SK-N-SH (cell line): ENCODE results near the gene WNT1. TPM values are rescaled to one million over a fixed set of nuclear protein-coding genes. Genes with fewer than 3 reads are reported as not detected.

Source experiments
- CTCF ChIA-PET: fragments of 300-600, 350-600 bp; formaldehyde crosslinking; extraction: SDS; loops from one replicate; lab custom pipeline; 2021; lab: Yijun Ruan, JAX
- POLR2A ChIA-PET: fragments of 350-600 bp; sonication (Branson Sonifier 250); formaldehyde crosslinking; extraction: SDS; loops from one replicate; lab custom pipeline; 2020; ENCODE audit warnings: antibody characterized with exemption, inconsistent platforms; lab: Yijun Ruan, JAX
- DNase-seq: peaks from one replicate; pipeline ENCODE4 v3.0.0; 2012
- H2AFZ ChIP-seq: fragments of 200-600 bp; sonication (generic); 2 replicates; pipeline ENCODE4 v1.8.1; 2016; ENCODE audit warnings: antibody characterized with exemption, mild to moderate bottlenecking, low read depth
- H3F3A ChIP-seq: fragments of 200-600 bp; sonication (generic); replicated peaks from 2 replicates; pipeline ENCODE3; 2016; ENCODE audit warnings: antibody characterized with exemption, mild to moderate bottlenecking; ENCODE audit not compliant: insufficient read depth
- H3K27ac ChIP-seq, 2 experiments: fragments of 200-500 bp in 1 of 2; fragments of 200-600 bp in 1 of 2; sonication (Bioruptor generic) in 1 of 2; sonication (generic), shearing (Covaris generic) in 1 of 2; 2 replicates each; pipeline versions ENCODE4 v1.5.1 to v1.6.1; 2014 to 2016; ENCODE audit warnings: low read depth in 2 of 2, inconsistent platforms in 1 of 2, low read length in 1 of 2, mild to moderate bottlenecking in 1 of 2, mixed read lengths in 1 of 2
- H3K27me3 ChIP-seq: fragments of 200-600 bp; sonication (generic), shearing (Covaris generic); 2 replicates; pipeline ENCODE4 v1.6.1; 2016; ENCODE audit warnings: mixed run types; ENCODE audit not compliant: insufficient read depth
- H3K36me3 ChIP-seq, 2 experiments: fragments of 200-500 bp in 1 of 2; fragments of 200-600 bp in 1 of 2; sonication (Bioruptor generic) in 1 of 2; sonication (generic) in 1 of 2; replicated peaks in 1 of 2; 2 replicates each; pipeline versions ENCODE3 to v1.5.1; 2014 to 2016; ENCODE audit warnings: low read length in 1 of 2, mild to moderate bottlenecking in 1 of 2; ENCODE audit not compliant: insufficient read depth in 2 of 2, control insufficient read depth in 1 of 2
- H3K4me1 ChIP-seq, 2 experiments: fragments of 200-500 bp in 1 of 2; fragments of 200-600 bp in 1 of 2; sonication (Bioruptor generic) in 1 of 2; sonication (generic), shearing (Covaris generic) in 1 of 2; 2 replicates each; pipeline versions ENCODE4 v1.5.1 to v1.6.1; 2014 to 2016; ENCODE audit warnings: low read depth in 1 of 2, low read length in 1 of 2, mixed run types in 1 of 2; ENCODE audit not compliant: insufficient read depth in 2 of 2, control insufficient read depth in 1 of 2
- H3K4me2 ChIP-seq: fragments of 200-600 bp; sonication (generic), shearing (Covaris generic); 2 replicates; pipeline ENCODE4 v1.6.1; 2017; ENCODE audit warnings: mixed run types
- H3K4me3 ChIP-seq, 2 experiments: fragments of 200-500 bp in 1 of 2; fragments of 200-600 bp in 1 of 2; sonication (Bioruptor generic) in 1 of 2; sonication (generic), shearing (Covaris generic) in 1 of 2; 2 replicates each; pipeline versions ENCODE4 v1.5.1 to v1.8.1; 2014 to 2016; ENCODE audit warnings: low read depth in 2 of 2, inconsistent platforms in 1 of 2, low read length in 1 of 2, mild to moderate bottlenecking in 1 of 2, mixed read lengths in 1 of 2, moderate library complexity in 1 of 2
- H3K79me2 ChIP-seq: fragments of 200-600 bp; sonication (generic); 2 replicates; pipeline ENCODE4 v1.8.1; 2017; ENCODE audit warnings: mild to moderate bottlenecking; ENCODE audit not compliant: insufficient read depth
- H3K9ac ChIP-seq: fragments of 200-600 bp; sonication (generic); 2 replicates; pipeline ENCODE4 v1.6.1; 2017; ENCODE audit warnings: mixed run types
- H3K9me2 ChIP-seq: fragments of 200-600 bp; sonication (generic); 2 replicates; pipeline ENCODE4 v1.6.1; 2017; ENCODE audit warnings: mixed run types
- H3K9me3 ChIP-seq: fragments of 200-600 bp; sonication (generic); 2 replicates; pipeline ENCODE4 v1.6.1; 2017; ENCODE audit warnings: mixed run types, mild to moderate bottlenecking, moderate library complexity
- H4K20me1 ChIP-seq: fragments of 200-600 bp; sonication (generic); 2 replicates; pipeline ENCODE4 v1.6.1; 2017; ENCODE audit warnings: mild to moderate bottlenecking, mixed run types; ENCODE audit not compliant: insufficient read depth
- CHD2 ChIP-seq: fragments of 150-350 bp; IDR thresholded peaks from 2 replicates; pipeline ENCODE4 v1.6.1; 2018; ENCODE audit warnings: low read length; ENCODE audit not compliant: partially characterized antibody
- EZH2phosphoT487 ChIP-seq: fragments of 200-600 bp; sonication (generic); IDR thresholded peaks from 2 replicates; pipeline ENCODE4 v1.6.1; 2017; ENCODE audit warnings: low read depth, mixed run types, mild to moderate bottlenecking, antibody characterized with exemption, moderate library complexity, borderline replicate concordance
- FOSL2 ChIP-seq: IDR thresholded peaks from 2 replicates; pipeline ENCODE4 v1.4.0; 2012; ENCODE audit warnings: low read depth, mild to moderate bottlenecking, moderate library complexity, borderline replicate concordance
- GABPA ChIP-seq: IDR thresholded peaks from 2 replicates; pipeline ENCODE4 v1.4.0; 2012; ENCODE audit warnings: low read depth, mild to moderate bottlenecking
- GATA2 ChIP-seq: sonication (generic); formaldehyde crosslinking; IDR thresholded peaks from 2 replicates; pipeline ENCODE4 v1.5.0; 2020; ENCODE audit warnings: mild to moderate bottlenecking, missing genetic modification reagents
- JUND ChIP-seq: IDR thresholded peaks from 2 replicates; pipeline ENCODE4 v1.4.0; 2012
- MXI1 ChIP-seq: IDR thresholded peaks from 2 replicates; pipeline ENCODE4 v1.6.1; 2012; ENCODE audit warnings: mild to moderate bottlenecking, low read depth, low read length, improper control_type of control experiment
- NRF1 ChIP-seq: IDR thresholded peaks from 2 replicates; pipeline ENCODE4 v1.6.1; 2012; ENCODE audit warnings: low read depth, mild to moderate bottlenecking, low read length
- POLR2AphosphoS5 ChIP-seq: IDR thresholded peaks from 2 replicates; pipeline ENCODE4 v1.6.1; 2012; ENCODE audit warnings: low read depth, low read length
- RCOR1 ChIP-seq: fragments of 150-350 bp; IDR thresholded peaks from 2 replicates; pipeline ENCODE4 v1.6.1; 2017; ENCODE audit warnings: antibody characterized with exemption, low read length
- TCF12 ChIP-seq: IDR thresholded peaks from 2 replicates; pipeline ENCODE4 v1.4.0; 2012
- YY1 ChIP-seq: IDR thresholded peaks from 2 replicates; pipeline ENCODE4 v1.4.0; 2012; ENCODE audit warnings: low read depth, mild to moderate bottlenecking
- whole genome bisulfite sequencing: methylation state at CpG from one replicate; pipeline ENCODE4 v1.1.6; 2017; ENCODE audit warnings: low lambda C conversion rate; 5-methylcytosine and 5-hydroxymethylcytosine counted together
- polyA plus RNA-seq, 3 experiments: library from polyadenylated mRNA; depleted of rRNA; stranded (reverse); fragments of >200 nt; gene quantifications; 2 replicates each; pipeline ENCODE4 v1.2.3, GENCODE V29; 2012
- TF ChIP-seq, protein P1 (sequence below): IDR thresholded peaks from 2 replicates; pipeline ENCODE4; 2012
- TF ChIP-seq, protein P2 (sequence below): IDR thresholded peaks from 2 replicates; pipeline ENCODE4 v1.4.0; 2012; ENCODE audit warnings: low read depth, borderline replicate concordance
- TF ChIP-seq, protein P3 (sequence below): IDR thresholded peaks from 2 replicates; pipeline ENCODE4 v1.4.0; 2012; ENCODE audit warnings: low read depth, borderline replicate concordance
- TF ChIP-seq, protein P4 (sequence below): fragments of 150-350 bp; IDR thresholded peaks from 2 replicates; pipeline ENCODE4 v1.6.1; 2017; ENCODE audit warnings: antibody characterized with exemption, low read length, low read depth, borderline replicate concordance
- TF ChIP-seq, protein P5 (sequence below): IDR thresholded peaks from 2 replicates; pipeline ENCODE4 v1.4.0; 2012; ENCODE audit warnings: low read depth
- TF ChIP-seq, protein P6 (sequence below): IDR thresholded peaks from 2 replicates; pipeline ENCODE4 v1.6.1; 2012; ENCODE audit warnings: mild to moderate bottlenecking, low read depth, low read length, moderate library complexity

Gene WNT1
- polyA plus RNA-seq, 1 of the 3 experiments (the other 2 are of a cell fraction) = not detected

DNA sequence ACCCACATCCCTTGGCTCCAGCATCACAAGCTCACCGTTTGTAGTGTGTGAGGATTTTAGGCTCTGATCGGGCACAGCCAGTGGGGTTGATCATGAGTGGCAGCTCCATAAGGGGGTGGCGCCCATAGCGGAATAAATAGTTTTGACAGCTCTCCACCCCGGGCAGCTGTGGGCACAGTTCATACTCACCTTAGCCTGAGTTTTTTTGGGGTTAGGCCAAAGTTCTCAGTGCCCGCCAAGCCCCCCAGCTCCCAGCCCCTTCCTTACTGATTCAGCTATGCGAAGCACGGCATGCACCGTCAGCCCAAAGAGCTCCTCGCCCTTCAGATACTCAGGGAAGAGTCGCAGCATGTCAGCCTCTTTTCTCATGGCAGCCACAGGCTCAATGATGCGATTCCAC lies 46.4 kb downstream of the WNT1 start:
- H3F3A ChIP-seq = peaks cover 19% of the 10 kb centered on the region
- 88% methylated on average over 12 of the region's 12 CpGs for WGBS
- H3K4me2 ChIP-seq = no peak overlapping the region
- TF ChIP-seq, protein P1, sequence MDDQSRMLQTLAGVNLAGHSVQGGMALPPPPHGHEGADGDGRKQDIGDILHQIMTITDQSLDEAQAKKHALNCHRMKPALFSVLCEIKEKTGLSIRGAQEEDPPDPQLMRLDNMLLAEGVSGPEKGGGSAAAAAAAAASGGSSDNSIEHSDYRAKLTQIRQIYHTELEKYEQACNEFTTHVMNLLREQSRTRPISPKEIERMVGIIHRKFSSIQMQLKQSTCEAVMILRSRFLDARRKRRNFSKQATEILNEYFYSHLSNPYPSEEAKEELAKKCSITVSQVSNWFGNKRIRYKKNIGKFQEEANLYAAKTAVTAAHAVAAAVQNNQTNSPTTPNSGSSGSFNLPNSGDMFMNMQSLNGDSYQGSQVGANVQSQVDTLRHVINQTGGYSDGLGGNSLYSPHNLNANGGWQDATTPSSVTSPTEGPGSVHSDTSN = no peak
- TF ChIP-seq, protein P2, sequence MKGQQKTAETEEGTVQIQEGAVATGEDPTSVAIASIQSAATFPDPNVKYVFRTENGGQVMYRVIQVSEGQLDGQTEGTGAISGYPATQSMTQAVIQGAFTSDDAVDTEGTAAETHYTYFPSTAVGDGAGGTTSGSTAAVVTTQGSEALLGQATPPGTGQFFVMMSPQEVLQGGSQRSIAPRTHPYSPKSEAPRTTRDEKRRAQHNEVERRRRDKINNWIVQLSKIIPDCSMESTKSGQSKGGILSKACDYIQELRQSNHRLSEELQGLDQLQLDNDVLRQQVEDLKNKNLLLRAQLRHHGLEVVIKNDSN = no peak
- TF ChIP-seq JUND (no peak), GATA2 (CRISPR knock-in tag) (no peak), FOSL2 (no peak), GABPA (no peak), YY1 (no peak), CHD2 (no peak), EZH2phosphoT487 (no peak), RCOR1 (no peak), TCF12 (no peak), POLR2AphosphoS5 (no peak)
- TF ChIP-seq, protein P3, sequence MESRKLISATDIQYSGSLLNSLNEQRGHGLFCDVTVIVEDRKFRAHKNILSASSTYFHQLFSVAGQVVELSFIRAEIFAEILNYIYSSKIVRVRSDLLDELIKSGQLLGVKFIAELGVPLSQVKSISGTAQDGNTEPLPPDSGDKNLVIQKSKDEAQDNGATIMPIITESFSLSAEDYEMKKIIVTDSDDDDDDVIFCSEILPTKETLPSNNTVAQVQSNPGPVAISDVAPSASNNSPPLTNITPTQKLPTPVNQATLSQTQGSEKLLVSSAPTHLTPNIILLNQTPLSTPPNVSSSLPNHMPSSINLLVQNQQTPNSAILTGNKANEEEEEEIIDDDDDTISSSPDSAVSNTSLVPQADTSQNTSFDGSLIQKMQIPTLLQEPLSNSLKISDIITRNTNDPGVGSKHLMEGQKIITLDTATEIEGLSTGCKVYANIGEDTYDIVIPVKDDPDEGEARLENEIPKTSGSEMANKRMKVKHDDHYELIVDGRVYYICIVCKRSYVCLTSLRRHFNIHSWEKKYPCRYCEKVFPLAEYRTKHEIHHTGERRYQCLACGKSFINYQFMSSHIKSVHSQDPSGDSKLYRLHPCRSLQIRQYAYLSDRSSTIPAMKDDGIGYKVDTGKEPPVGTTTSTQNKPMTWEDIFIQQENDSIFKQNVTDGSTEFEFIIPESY = no peak
- TF ChIP-seq, protein P4, sequence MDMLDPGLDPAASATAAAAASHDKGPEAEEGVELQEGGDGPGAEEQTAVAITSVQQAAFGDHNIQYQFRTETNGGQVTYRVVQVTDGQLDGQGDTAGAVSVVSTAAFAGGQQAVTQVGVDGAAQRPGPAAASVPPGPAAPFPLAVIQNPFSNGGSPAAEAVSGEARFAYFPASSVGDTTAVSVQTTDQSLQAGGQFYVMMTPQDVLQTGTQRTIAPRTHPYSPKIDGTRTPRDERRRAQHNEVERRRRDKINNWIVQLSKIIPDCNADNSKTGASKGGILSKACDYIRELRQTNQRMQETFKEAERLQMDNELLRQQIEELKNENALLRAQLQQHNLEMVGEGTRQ = no peak
- H3K27ac ChIP-seq = no peak overlapping the region
- no peaks in the 10 kb centered on the region for H3K9me3 ChIP-seq
- no peak for DNase-seq
- H3K36me3 ChIP-seq = peaks cover 42 to 77% of the 10 kb centered on the region in 2 experiments
- H3K4me3 ChIP-seq = no peak overlapping the region
- H2AFZ ChIP-seq = no peak overlapping the region
- no peaks in the 10 kb centered on the region for H3K9me2 ChIP-seq
- no peak overlapping the region for H3K9ac ChIP-seq
- POLR2A ChIA-PET = no interaction called here
- CTCF ChIA-PET = interaction anchor here (1.0 kb wide), 1 partner anchor 14 kb away, joined by 3 read pairs; no protein-coding TSS in a partner anchor
- no peaks in the 10 kb centered on the region for H4K20me1 ChIP-seq
- peaks cover 0 to 4% of the 10 kb centered on the region in 2 experiments; a peak in 2 of 4 replicates for H3K4me1 ChIP-seq
- no peaks in the 10 kb centered on the region for H3K27me3 ChIP-seq
- no peaks in the 10 kb centered on the region for H3K79me2 ChIP-seq

DNA sequence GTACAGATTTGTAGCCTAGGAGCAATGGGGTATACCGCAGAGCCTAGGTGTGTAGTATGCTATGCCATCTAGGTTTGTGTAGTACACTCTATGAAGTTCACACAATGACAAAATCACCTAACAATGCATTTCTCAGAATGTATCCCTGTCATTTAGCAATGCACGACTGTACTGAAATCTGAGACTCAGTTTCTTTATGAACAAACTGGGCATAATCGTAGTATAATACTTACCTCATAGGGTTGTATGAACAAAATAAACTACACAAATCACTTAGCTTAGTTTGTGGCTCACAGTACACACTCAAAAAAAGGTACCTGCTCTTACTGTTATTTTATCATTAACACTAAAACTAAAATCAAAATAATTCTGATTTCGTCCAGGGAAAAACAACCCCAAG lies 47.3 kb downstream of the WNT1 start:
- H3K4me3 ChIP-seq = no peak overlapping the region
- TF ChIP-seq, protein P5, sequence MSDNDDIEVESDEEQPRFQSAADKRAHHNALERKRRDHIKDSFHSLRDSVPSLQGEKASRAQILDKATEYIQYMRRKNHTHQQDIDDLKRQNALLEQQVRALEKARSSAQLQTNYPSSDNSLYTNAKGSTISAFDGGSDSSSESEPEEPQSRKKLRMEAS = no peak
- TF ChIP-seq, protein P6, sequence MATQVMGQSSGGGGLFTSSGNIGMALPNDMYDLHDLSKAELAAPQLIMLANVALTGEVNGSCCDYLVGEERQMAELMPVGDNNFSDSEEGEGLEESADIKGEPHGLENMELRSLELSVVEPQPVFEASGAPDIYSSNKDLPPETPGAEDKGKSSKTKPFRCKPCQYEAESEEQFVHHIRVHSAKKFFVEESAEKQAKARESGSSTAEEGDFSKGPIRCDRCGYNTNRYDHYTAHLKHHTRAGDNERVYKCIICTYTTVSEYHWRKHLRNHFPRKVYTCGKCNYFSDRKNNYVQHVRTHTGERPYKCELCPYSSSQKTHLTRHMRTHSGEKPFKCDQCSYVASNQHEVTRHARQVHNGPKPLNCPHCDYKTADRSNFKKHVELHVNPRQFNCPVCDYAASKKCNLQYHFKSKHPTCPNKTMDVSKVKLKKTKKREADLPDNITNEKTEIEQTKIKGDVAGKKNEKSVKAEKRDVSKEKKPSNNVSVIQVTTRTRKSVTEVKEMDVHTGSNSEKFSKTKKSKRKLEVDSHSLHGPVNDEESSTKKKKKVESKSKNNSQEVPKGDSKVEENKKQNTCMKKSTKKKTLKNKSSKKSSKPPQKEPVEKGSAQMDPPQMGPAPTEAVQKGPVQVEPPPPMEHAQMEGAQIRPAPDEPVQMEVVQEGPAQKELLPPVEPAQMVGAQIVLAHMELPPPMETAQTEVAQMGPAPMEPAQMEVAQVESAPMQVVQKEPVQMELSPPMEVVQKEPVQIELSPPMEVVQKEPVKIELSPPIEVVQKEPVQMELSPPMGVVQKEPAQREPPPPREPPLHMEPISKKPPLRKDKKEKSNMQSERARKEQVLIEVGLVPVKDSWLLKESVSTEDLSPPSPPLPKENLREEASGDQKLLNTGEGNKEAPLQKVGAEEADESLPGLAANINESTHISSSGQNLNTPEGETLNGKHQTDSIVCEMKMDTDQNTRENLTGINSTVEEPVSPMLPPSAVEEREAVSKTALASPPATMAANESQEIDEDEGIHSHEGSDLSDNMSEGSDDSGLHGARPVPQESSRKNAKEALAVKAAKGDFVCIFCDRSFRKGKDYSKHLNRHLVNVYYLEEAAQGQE = no peak
- TF ChIP-seq MXI1 (no peak), FOSL2 (no peak), EZH2phosphoT487 (no peak), RCOR1 (no peak), NRF1 (no peak)
- H4K20me1 ChIP-seq = no peaks in the 10 kb centered on the region
- no peak for DNase-seq
- no peak overlapping the region for H3K27ac ChIP-seq
- H3F3A ChIP-seq = peaks cover 18% of the 10 kb centered on the region
- H3K36me3 ChIP-seq = peaks cover 47 to 84% of the 10 kb centered on the region in 2 experiments
- H3K9ac ChIP-seq = no peak overlapping the region
- no peaks in the 10 kb centered on the region for H3K9me3 ChIP-seq
- ChIA-PET POLR2A (no interaction called here), CTCF (interaction anchor here (0.6 to 1.1 kb wide), 2 partner anchors 16 to 38 kb away, joined by 3 read pairs; no protein-coding TSS in a partner anchor)
- no peaks in the 10 kb centered on the region for H3K9me2 ChIP-seq
- H3K4me1 ChIP-seq = no peaks in the 10 kb centered on the region
- H3K79me2 ChIP-seq = no peaks in the 10 kb centered on the region
- no peak overlapping the region for H2AFZ ChIP-seq
- WGBS = 95% methylated on average over 4 of the region's 4 CpGs
- no peak overlapping the region for H3K4me2 ChIP-seq
- no peaks in the 10 kb centered on the region for H3K27me3 ChIP-seq
